Measurements from ENCODE around the gene KRT15. TPM values are rescaled to one million over a fixed set of nuclear protein-coding genes. Genes with fewer than 3 reads are reported as not detected.

KRT15 gene
- total RNA-seq, 1 donor from 2014 or later = not detected

DNA sequence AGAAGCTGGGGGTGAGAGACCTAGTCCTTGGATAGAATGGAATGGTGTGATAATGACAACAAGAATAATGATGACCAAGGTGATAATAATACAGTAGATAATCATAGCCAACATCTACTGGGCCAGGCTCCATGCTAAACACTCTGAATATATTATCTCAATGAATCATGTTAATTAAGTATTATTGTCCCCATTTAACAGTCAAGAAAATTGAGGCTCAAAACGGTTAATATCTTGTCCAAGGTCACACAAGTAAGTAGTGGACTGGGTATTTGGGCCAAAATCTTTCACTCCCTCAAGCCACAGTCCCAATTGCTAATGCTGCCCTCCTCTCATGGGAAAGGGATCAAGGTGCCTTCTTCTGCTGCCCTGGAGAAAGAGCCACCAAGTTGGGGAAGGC is 13.3 kb upstream of the KRT15 start:
- DNase-seq = no peak
- no peak for ATAC-seq (ENCODE audit: poor library complexity)
- intact Hi-C loops (cut with DNase I) = no loop called here

DNA sequence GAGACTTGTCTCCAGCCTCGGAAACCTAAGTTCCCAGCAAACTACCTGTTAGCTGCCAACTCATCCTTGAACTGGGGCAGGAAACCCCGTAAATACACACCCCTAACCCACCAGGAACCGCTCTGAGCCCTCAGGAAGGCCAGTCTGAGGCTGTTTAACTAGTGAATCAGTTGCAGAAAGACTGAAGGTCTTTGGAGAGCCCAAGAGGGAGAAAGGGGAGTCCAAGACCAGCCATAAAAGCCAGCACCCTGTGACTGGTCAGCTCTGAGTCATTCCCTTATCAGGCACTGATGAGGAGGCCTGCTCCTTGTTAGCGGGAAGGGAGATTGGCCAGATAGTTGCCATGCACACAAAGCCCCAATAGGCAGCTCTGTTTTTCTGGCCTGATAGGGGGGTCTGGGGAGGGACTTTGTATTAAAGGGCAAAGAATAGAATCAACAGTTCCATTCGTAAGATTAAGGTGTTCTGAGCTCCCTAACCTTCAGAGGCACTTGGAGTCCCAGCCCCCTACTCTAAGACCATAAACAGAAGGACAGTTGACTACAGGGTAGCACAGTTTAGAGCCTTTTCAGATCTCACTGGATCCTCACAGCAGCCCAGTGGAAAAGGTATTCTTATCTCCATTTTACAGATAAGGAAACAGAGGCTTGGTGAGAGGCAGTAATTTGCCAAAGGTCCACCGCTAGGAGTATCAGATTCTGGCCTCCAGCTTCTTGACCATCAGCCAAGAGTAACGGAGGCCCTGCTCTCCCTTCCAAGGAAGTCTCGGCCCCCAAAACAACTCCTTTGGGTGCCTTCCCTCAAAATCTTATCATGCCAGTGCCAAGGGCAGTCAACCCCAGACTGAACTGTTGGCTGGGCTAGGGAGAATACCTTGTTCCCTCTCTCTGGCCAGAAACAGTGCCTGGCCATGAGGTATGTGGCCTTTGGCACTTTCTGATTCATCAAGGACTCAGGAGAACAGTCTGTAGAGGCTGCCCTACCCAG is 11.7 kb upstream of the KRT15 start:
- no peak for ATAC-seq (ENCODE audit: poor library complexity)
- no peak for DNase-seq
- intact Hi-C loops (cut with DNase I) = no loop called here

DNA sequence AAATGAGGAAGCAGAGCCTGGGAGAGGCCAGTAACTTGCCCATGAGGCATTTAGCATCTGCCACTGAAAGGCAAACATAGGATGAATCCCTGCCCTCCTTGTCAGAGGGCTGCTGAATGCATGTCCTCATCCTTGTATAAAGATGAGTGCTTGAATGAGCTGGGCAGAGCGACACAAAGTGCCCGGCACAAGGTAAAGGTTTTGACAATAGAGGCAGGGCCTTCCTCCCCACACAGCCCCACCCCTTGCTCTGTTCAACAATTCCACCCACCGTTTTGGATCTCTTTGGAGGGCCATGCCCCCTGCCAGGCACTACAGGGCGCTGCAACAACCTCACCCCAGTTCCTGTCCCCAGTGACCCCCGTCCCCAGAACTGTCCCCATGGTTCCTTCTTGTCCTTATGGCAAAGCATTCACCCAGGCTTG is 10.8 kb upstream of the KRT15 start:
- no peak for ATAC-seq (ENCODE audit: poor library complexity)
- DNase-seq = no peak
- intact Hi-C loops (cut with DNase I) = no loop called here

- intact Hi-C loops (cut with DNase I) = no loop called here
- no peak for DNase-seq
- ATAC-seq (ENCODE audit: poor library complexity) = no peak
Observed at GRCh38 chr17:41528959-41529353, 10.3 kb upstream of the KRT15 start.

DNA sequence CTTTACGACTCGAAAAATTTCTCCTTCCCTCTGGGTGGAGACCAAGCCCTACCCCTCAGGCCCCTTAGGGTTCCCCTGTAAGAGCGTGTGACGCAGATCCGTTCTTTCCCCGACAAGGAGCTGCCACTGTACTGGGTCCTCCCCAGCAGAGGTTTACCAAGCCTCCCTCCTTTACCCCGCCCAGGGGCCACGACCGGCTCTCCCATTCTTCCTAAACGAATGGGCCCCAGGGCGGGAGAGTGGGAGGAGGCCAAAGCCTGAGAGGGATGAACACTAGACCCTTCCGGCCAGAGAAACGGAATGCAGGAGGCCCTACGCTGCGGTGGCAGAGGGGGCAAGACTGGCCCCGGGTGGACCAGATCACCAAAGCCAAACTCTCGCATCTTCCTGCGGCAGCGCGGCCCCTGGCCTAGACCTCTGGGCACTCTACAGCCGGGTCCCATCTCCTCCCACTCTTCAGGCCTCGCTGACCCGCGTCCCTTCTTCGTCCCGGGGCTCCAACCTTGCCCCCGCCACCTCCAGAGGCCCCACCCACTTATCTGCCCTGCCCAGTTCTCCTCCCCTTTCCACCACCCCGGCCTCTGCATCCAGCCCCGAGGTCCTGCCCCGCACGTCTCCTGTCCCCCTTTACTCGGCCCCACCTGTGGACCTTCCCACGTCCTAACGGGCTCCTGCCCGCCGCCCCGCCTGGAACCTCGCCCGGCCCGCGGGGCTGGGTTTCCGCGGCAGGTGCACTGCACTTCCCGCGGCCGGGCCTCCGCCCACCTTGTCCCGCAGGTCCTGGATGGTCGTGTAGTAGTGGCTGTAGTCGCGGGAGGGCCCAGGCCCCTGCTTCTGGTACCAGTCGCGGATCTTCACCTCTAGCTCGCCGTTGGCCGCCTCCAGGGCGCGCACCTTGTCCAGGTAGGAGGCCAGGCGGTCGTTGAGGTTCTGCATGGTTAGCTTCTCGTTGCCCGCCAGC is 8.7 kb upstream of the KRT15 start:
- ATAC-seq (ENCODE audit: poor library complexity) (peak; percentile 28), DNase-seq (peak; percentile 11)
- intact Hi-C loops (cut with DNase I) = no loop called here

DNA sequence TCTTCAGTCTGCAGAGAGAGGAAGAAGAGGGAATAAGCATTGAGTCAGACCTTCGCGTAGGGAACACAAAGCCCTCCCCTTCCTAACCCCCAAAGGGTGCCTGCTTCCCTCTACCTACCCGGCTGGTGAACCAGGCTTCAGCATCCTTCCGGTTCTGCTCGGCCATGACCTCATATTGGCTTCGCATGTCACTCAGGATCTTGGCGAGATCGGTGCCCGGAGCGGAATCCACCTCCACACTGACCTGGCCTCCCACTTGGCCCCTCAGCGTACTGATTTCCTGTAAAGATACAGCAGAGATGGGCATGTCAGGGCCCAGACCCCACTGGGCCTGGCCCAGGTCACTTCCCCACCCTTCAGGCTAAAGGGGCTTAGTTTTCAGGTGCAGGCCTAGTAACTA is 5.6 kb upstream of the KRT15 start:
- ATAC-seq (ENCODE audit: poor library complexity) = no peak
- intact Hi-C loops (cut with DNase I) = no loop called here
- peak; percentile 22 for DNase-seq

- no peak for ATAC-seq (ENCODE audit: poor library complexity)
- intact Hi-C loops (cut with DNase I) = no loop called here
- DNase-seq = peak; percentile 34
Observed at GRCh38 chr17:41523787-41524186, 5.1 kb upstream of the KRT15 start.

GRCh38 chr17:41523225-41523593 is 4.5 kb upstream of the KRT15 start:
- intact Hi-C loops (cut with DNase I) = no loop called here
- DNase-seq (no peak), ATAC-seq (ENCODE audit: poor library complexity) (no peak)

GRCh38 chr17:41522301-41523224 is 3.9 kb upstream of the KRT15 start:
- intact Hi-C loops (cut with DNase I) = no loop called here
- DNase-seq (peak; percentile 29), ATAC-seq (ENCODE audit: poor library complexity) (no peak)

- intact Hi-C loops (cut with DNase I) = no loop called here
- no peak for DNase-seq
- ATAC-seq (ENCODE audit: poor library complexity) = peak; percentile 36
Observed at GRCh38 chr17:41521574-41522261, 3.0 kb upstream of the KRT15 start.

DNA sequence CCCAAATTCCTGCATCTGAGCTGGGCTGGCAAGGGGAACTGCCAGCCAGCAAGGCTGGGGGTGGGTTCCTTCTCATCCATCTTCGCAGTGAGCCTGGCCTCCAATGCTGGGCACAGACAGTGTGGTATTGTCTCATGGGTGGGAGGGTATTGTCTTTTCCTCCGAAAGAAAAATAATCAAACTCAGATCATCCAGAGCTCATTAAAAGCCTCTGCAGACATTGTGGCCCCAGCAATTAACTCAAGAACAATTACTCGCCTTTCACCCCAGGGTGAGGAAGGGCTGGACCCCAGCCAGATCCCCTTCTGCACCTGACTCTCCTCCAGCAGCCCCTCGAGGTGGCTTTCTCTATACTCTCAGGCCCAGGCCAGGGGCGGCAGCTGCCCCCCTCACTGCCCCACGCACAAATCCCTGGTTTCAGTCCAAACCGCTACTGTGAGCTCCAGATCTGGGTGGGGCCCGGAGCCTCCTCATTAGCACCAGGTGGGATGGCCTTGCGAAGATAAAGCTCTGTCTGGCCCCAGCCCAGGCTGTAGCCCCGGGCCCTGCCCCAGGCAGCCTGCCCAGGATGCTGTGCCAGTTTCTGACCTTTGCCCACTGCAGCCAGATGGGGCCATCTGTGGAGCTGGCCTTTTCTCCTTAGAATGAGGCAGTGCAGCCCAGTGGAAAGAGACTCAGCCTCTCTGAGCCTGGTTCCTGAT is 2.3 kb upstream of the KRT15 start:
- ATAC-seq (ENCODE audit: poor library complexity) (no peak), DNase-seq (no peak)
- intact Hi-C loops (cut with DNase I) = no loop called here

- intact Hi-C loops (cut with DNase I) = no loop called here
- no peak for DNase-seq
- no peak for ATAC-seq (ENCODE audit: poor library complexity)
Observed at GRCh38 chr17:41519501-41520224, 973 bp upstream of the KRT15 start.

DNA sequence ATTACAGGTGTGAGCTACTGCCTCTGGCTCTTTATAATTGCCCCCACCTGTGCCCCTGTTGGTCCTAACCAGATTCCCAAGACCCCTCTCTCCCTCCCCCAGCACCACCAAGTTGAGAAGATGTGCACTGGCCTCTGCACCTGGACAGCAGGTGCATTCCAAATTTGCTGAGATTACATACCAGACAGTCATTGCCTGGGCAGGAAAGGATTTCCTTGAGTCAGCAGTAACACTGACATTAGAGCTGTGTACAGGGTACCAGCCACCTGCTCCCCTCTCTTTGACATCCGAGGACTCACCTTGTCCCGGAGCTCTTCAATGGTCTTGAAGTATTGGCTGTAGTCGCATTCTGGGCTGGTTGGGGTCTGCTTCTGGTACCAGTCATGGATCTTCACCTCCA is 659 bp downstream of the KRT15 start:
- intact Hi-C loops (cut with DNase I) = no loop called here
- DNase-seq (no peak), ATAC-seq (ENCODE audit: poor library complexity) (no peak)

GRCh38 chr17:41516830-41517283 is 1.8 kb downstream of the KRT15 start:
- intact Hi-C loops (cut with DNase I) = no loop called here
- ATAC-seq (ENCODE audit: poor library complexity) (no peak), DNase-seq (no peak)

GRCh38 chr17:41516147-41516829 is 2.4 kb downstream of the KRT15 start:
- intact Hi-C loops (cut with DNase I) = no loop called here
- DNase-seq (no peak), ATAC-seq (ENCODE audit: poor library complexity) (no peak)

- DNase-seq (no peak), ATAC-seq (ENCODE audit: poor library complexity) (no peak)
- intact Hi-C loops (cut with DNase I) = no loop called here
Observed at GRCh38 chr17:41513168-41513547, 5.5 kb downstream of the KRT15 start.
